ENCODE data around the gene SLC9A6.

GRCh38 chrX:136030303-136031191 is 45.3 kb downstream of the SLC9A6 start:
- TF ChIP-seq CTCF (IDR thresholded peaks at IDR 0.05; ENCODE audit: control extremely low read depth in 1 of 3, insufficient read depth in 1 of 3, low read depth in 1 of 3, low read length in 3 of 3) (no peak), POLR2A (IDR thresholded peaks at IDR 0.05; ENCODE audit: control extremely low read depth in 1 of 2, low read depth in 2 of 2, low read length in 2 of 2) (no peak), EZH2 (IDR thresholded peaks at IDR 0.05; ENCODE audit: low read depth, low read length, severe bottlenecking) (no peak), CBX5 (IDR thresholded peaks at IDR 0.05; ENCODE audit: low read depth, low read length) (no peak), POLR2AphosphoS5 (IDR thresholded peaks at IDR 0.05; ENCODE audit: low read depth, low read length) (no peak), MAFK (IDR thresholded peaks at IDR 0.05; ENCODE audit: low read depth, low read length) (no peak), CREB1 (IDR thresholded peaks at IDR 0.05) (no peak), RNF2 (IDR thresholded peaks at IDR 0.05; ENCODE audit: borderline replicate concordance, low read depth, low read length, missing control alignments, poor library complexity, severe bottlenecking) (no peak)
- TF ChIP-seq, protein P1, sequence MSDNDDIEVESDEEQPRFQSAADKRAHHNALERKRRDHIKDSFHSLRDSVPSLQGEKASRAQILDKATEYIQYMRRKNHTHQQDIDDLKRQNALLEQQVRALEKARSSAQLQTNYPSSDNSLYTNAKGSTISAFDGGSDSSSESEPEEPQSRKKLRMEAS (IDR thresholded peaks at IDR 0.05) = no peak
